K562 (cell line): ENCODE measurements around the gene STUB1. TPM values are rescaled to one million over a fixed set of nuclear protein-coding genes. Genes with fewer than 3 reads are reported as not detected.

Experiments used
- CBX2 ChIP-seq: fragments of 200-600 bp; sonication (generic); IDR thresholded peaks from one replicate; pipeline ENCODE4 v1.6.1; 2012; ENCODE audit warnings: mild to moderate bottlenecking, low read length, inconsistent platforms; ENCODE audit not compliant: insufficient read depth, poor library complexity, severe bottlenecking
- HDAC3 ChIP-seq: fragments of 450-650 bp; IDR thresholded peaks from 2 replicates; pipeline ENCODE4 v1.6.1; 2018; ENCODE audit warnings: borderline replicate concordance, mild to moderate bottlenecking, moderate library complexity; ENCODE audit not compliant: partially characterized antibody
- MTA2 ChIP-seq: fragments of 450-650 bp; IDR thresholded peaks from 2 replicates; pipeline ENCODE4 v1.6.1; 2016; ENCODE audit warnings: low read depth
- MXI1 ChIP-seq: IDR thresholded peaks from 2 replicates; pipeline ENCODE4 v1.6.1; 2011; ENCODE audit warnings: low read depth, mild to moderate bottlenecking, improper control_type of control experiment, low read length
- POLR2G ChIP-seq: fragments of 200-400 bp; formaldehyde crosslinking; IDR thresholded peaks from 2 replicates; pipeline ENCODE4 v1.6.1; 2017; ENCODE audit warnings: low read depth, mild to moderate bottlenecking, antibody characterized with exemption, low read length, moderate library complexity
- RBM14 ChIP-seq: fragments of 200-400 bp; formaldehyde crosslinking; IDR thresholded peaks from 2 replicates; pipeline ENCODE4 v1.6.1; 2018; ENCODE audit warnings: low read depth, mild to moderate bottlenecking, low read length, moderate library complexity, borderline replicate concordance; ENCODE audit not compliant: insufficient read depth
- TCF15 ChIP-seq: fragments of 250-450 bp; sonication (Bioruptor Pico); IDR thresholded peaks from 2 replicates; pipeline ENCODE4 v1.8.0; 2022; ENCODE audit warnings: moderate library complexity, mild to moderate bottlenecking, inconsistent platforms
- ZBTB33 ChIP-seq: sonication (generic); formaldehyde crosslinking; IDR thresholded peaks from 2 replicates; pipeline ENCODE4 v1.8.1; 2023; ENCODE audit warnings: mild to moderate bottlenecking, missing genetic modification reagents
- ZNF121 ChIP-seq: sonication (generic); formaldehyde crosslinking; conservative IDR thresholded peaks from 2 replicates; pipeline ENCODE4 v1.8.0; 2022; ENCODE audit warnings: missing genetic modification reagents
- polyA plus RNA-seq, 8 experiments: library from polyadenylated mRNA; depleted of rRNA in 4 of 8; stranded (reverse) in 5 of 8; unstranded in 3 of 8; fragments of >200 nt; fragmentation: Nextera tagmentation in 2 of 8; fragmentation: Illumina TruSeq in 1 of 8; extraction: Ambion mirVana in 2 of 8; extraction: Trizol in 1 of 8; gene quantifications; 2 replicates each; pipeline versions ENCODE4 v1.2.1 to v1.2.3, GENCODE V29; 2011 to 2014; ENCODE audit warnings: inconsistent platforms in 1 of 8, missing spikeins in 1 of 8
- total RNA-seq, 7 experiments: library from RNA; depleted of rRNA in 6 of 7; stranded (reverse); fragments of >200 nt in 6 of 7; fragmentation: Illumina TruSeq in 2 of 7; extraction: Trizol in 2 of 7; gene quantifications; 2 replicates each; pipeline versions ENCODE4 v1.2.1 to v1.2.3, GENCODE V29; 2011 to 2021; ENCODE audit warnings: low replicate concordance in 1 of 7

Gene STUB1
- total and polyA plus RNA-seq, 9 of the 15 experiments (the other 6 are each of a cell fraction or from before 2014, with no cell fraction given): 10.6 to 251 (median 152) TPM

GRCh38 chr16:684961-685696 is 4.9 kb downstream of the STUB1 start (continued):
- TF ChIP-seq MXI1 (no peak), TCF15 (CRISPR knock-in tag) (no peak), POLR2G (peak; percentile 61), ZNF121 (no peak), HDAC3 (no peak), MTA2 (no peak), ZBTB33 (CRISPR knock-in tag) (peak; percentile 98), RBM14 (0 out of 2 replicates have a peak, but pooled peaks have one; percentile 2), CBX2 (no peak)
